Mesenchymal stem cell (in vitro differentiated cells and primary cell): ENCODE data around the gene PDE9A.

ENCODE experiments used
- DNase-seq: peaks from one replicate; pipeline ENCODE4 v3.0.0-alpha.2; 2013
- H2AFZ ChIP-seq: one replicate; pipeline ENCODE4 v1.6.1; 2013; ENCODE audit warnings: low read depth, mild to moderate bottlenecking, control low read depth, inconsistent platforms, low read length, moderate library complexity
- H2AK5ac ChIP-seq: 2 replicates; pipeline ENCODE4 v1.6.1; 2013; ENCODE audit warnings: low read length, moderate library complexity, mild to moderate bottlenecking, inconsistent platforms; ENCODE audit not compliant: severe bottlenecking
- H2BK120ac ChIP-seq: one replicate; pipeline ENCODE4 v1.6.1; 2013; ENCODE audit warnings: low read depth, mild to moderate bottlenecking, inconsistent platforms, low read length, moderate library complexity
- H2BK12ac ChIP-seq, 2 experiments: one replicate each; pipeline ENCODE4 v1.6.1; 2013; ENCODE audit warnings: inconsistent platforms in 2 of 2, low read length in 2 of 2, mild to moderate bottlenecking in 2 of 2, moderate library complexity in 2 of 2, control low read depth in 1 of 2
- H2BK15ac ChIP-seq: one replicate; pipeline ENCODE4 v1.6.1; 2013; ENCODE audit warnings: mild to moderate bottlenecking, low read depth, inconsistent platforms; ENCODE audit not compliant: poor library complexity, severe bottlenecking
- H2BK5ac ChIP-seq: 2 replicates; pipeline ENCODE4 v1.6.1; 2013; ENCODE audit warnings: low read depth, mild to moderate bottlenecking, low read length, control low read depth, inconsistent platforms; ENCODE audit not compliant: poor library complexity, severe bottlenecking
- H3K14ac ChIP-seq, 2 experiments: one replicate each; pipeline ENCODE4 v1.6.1; 2013; ENCODE audit warnings: inconsistent platforms in 2 of 2, low read length in 2 of 2, control low read depth in 1 of 2, mild to moderate bottlenecking in 1 of 2, moderate library complexity in 1 of 2
- H3K18ac ChIP-seq, 2 experiments: one replicate each; pipeline ENCODE4 v1.6.1; 2013; ENCODE audit warnings: inconsistent platforms in 2 of 2, low read length in 2 of 2, control low read depth in 1 of 2, low read depth in 1 of 2, mild to moderate bottlenecking in 1 of 2
- H3K23ac ChIP-seq, 2 experiments: one replicate each; pipeline ENCODE4 v1.6.1; 2013; ENCODE audit warnings: inconsistent platforms in 2 of 2, low read length in 2 of 2, mild to moderate bottlenecking in 2 of 2, moderate library complexity in 2 of 2, control low read depth in 1 of 2
- H3K27ac ChIP-seq: 2 replicates; pipeline ENCODE4 v1.5.1; 2013; ENCODE audit warnings: mild to moderate bottlenecking, moderate library complexity, low read length, control low read depth, inconsistent platforms; ENCODE audit not compliant: poor library complexity, severe bottlenecking
- H3K27me3 ChIP-seq, 2 experiments: 2 replicates each; pipeline versions ENCODE4 v1.6.1 to v1.7.0; 2013; ENCODE audit warnings: low read length in 2 of 2, mild to moderate bottlenecking in 2 of 2, moderate library complexity in 2 of 2, control low read depth in 1 of 2, inconsistent platforms in 1 of 2; ENCODE audit not compliant: control insufficient read depth in 1 of 2, insufficient read depth in 1 of 2
- H3K36me3 ChIP-seq, 2 experiments: 2 replicates each; pipeline versions ENCODE4 v1.6.1 to v1.7.0; 2013; ENCODE audit warnings: low read length in 2 of 2, control low read depth in 1 of 2, inconsistent platforms in 1 of 2, low read depth in 1 of 2, mild to moderate bottlenecking in 1 of 2; ENCODE audit not compliant: insufficient read depth in 2 of 2, control insufficient read depth in 1 of 2
- H3K4ac ChIP-seq, 2 experiments: one replicate each; pipeline ENCODE4 v1.6.1; 2013; ENCODE audit warnings: inconsistent platforms in 2 of 2, low read length in 2 of 2, mild to moderate bottlenecking in 2 of 2, moderate library complexity in 2 of 2, control low read depth in 1 of 2, low read depth in 1 of 2
- H3K4me1 ChIP-seq: 2 replicates; pipeline ENCODE4 v1.6.1; 2013; ENCODE audit warnings: low read depth, low read length, control low read depth; ENCODE audit not compliant: control insufficient read depth, insufficient read depth
- H3K4me2 ChIP-seq: 2 replicates; pipeline ENCODE4 v1.6.1; 2013; ENCODE audit warnings: low read length, mild to moderate bottlenecking, inconsistent platforms; ENCODE audit not compliant: poor library complexity, severe bottlenecking
- H3K4me3 ChIP-seq, 2 experiments: 2 replicates each; pipeline versions ENCODE4 v1.5.1 to v1.7.0; 2013; ENCODE audit warnings: low read length in 2 of 2, mild to moderate bottlenecking in 2 of 2, control low read depth in 1 of 2, low read depth in 1 of 2; ENCODE audit not compliant: insufficient read depth in 1 of 2
- H3K79me1 ChIP-seq: replicated peaks from 2 replicates; pipeline ENCODE4 v1.6.1; 2013; ENCODE audit warnings: mild to moderate bottlenecking, control low read depth, low read length, inconsistent platforms; ENCODE audit not compliant: poor library complexity, severe bottlenecking
- H3K9ac ChIP-seq: 2 replicates; pipeline ENCODE4 v1.7.0; 2013; ENCODE audit warnings: mild to moderate bottlenecking, low read length, moderate library complexity
- H3K9me3 ChIP-seq: 2 replicates; pipeline ENCODE4 v1.7.0; 2013; ENCODE audit warnings: mild to moderate bottlenecking, low read length; ENCODE audit not compliant: control insufficient read depth
- H4K8ac ChIP-seq: one replicate; pipeline ENCODE4 v1.6.1; 2013; ENCODE audit warnings: inconsistent platforms, mild to moderate bottlenecking, low read length, moderate library complexity
- H4K91ac ChIP-seq: one replicate; pipeline ENCODE4 v1.6.1; 2013; ENCODE audit warnings: mild to moderate bottlenecking, low read length, inconsistent platforms
- WGBS: methylation state at CpG from one replicate; pipeline ENCODE4 v1.1.7; 2013; ENCODE audit warnings: mixed read lengths; 5-methylcytosine and 5-hydroxymethylcytosine counted together

The PDE9A gene

GRCh38 chr21:42751866-42752265, 98.4 kb downstream of the PDE9A start:
- H4K8ac ChIP-seq = no peak overlapping the region
- H3K9me3 ChIP-seq = no peaks in the 10 kb centered on the region
- H2AFZ ChIP-seq = no peak overlapping the region
- no peak for DNase-seq
- H2BK120ac ChIP-seq = no peak overlapping the region
- H3K79me1 ChIP-seq = no peaks in the 10 kb centered on the region
- no peak overlapping the region for H3K4me2 ChIP-seq
- H3K9ac ChIP-seq = no peak overlapping the region
- H2BK12ac ChIP-seq = no peak overlapping the region
- peaks cover 0 to 17% of the 10 kb centered on the region in 2 experiments for H3K27me3 ChIP-seq
- WGBS = 98% methylated on average over 9 of the region's 9 CpGs
- H3K18ac ChIP-seq = no peak overlapping the region
- no peak overlapping the region for H3K23ac ChIP-seq
- no peak overlapping the region for H2AK5ac ChIP-seq
- H3K4ac ChIP-seq = no peak overlapping the region
- no peaks in the 10 kb centered on the region for H3K4me1 ChIP-seq
- H3K14ac ChIP-seq = no peak overlapping the region
- no peak overlapping the region for H2BK15ac ChIP-seq
- peaks cover 0 to 5% of the 10 kb centered on the region in 2 experiments for H3K36me3 ChIP-seq
- H2BK5ac ChIP-seq = no peak overlapping the region
- no peak overlapping the region for H4K91ac ChIP-seq
- H3K4me3 ChIP-seq = no peak overlapping the region
- H3K27ac ChIP-seq = no peak overlapping the region

GRCh38 chr21:42753804-42754203, 100.4 kb downstream of the PDE9A start:
- no peak overlapping the region for H3K4me2 ChIP-seq
- no peak overlapping the region for H3K4ac ChIP-seq
- H2AFZ ChIP-seq = no peak overlapping the region
- H3K27ac ChIP-seq = no peak overlapping the region
- no peak overlapping the region for H2BK5ac ChIP-seq
- H3K79me1 ChIP-seq = no peaks in the 10 kb centered on the region
- H3K36me3 ChIP-seq = peaks cover 0 to 12% of the 10 kb centered on the region in 2 experiments
- no peaks in the 10 kb centered on the region for H3K4me1 ChIP-seq
- WGBS = 92% methylated on average over 14 of the region's 15 CpGs
- no peak overlapping the region for H2BK120ac ChIP-seq
- no peak overlapping the region for H2BK12ac ChIP-seq
- no peak overlapping the region for H2AK5ac ChIP-seq
- no peak overlapping the region for H3K18ac ChIP-seq
- no peak overlapping the region for H3K14ac ChIP-seq
- no peak overlapping the region for H3K9ac ChIP-seq
- H3K23ac ChIP-seq = no peak overlapping the region
- peaks cover 5 to 11% of the 10 kb centered on the region in 2 experiments for H3K27me3 ChIP-seq
- H3K4me3 ChIP-seq = no peak overlapping the region
- no peak overlapping the region for H4K8ac ChIP-seq
- H3K9me3 ChIP-seq = no peaks in the 10 kb centered on the region
- no peak for DNase-seq
- H4K91ac ChIP-seq = no peak overlapping the region
- no peak overlapping the region for H2BK15ac ChIP-seq

DNA sequence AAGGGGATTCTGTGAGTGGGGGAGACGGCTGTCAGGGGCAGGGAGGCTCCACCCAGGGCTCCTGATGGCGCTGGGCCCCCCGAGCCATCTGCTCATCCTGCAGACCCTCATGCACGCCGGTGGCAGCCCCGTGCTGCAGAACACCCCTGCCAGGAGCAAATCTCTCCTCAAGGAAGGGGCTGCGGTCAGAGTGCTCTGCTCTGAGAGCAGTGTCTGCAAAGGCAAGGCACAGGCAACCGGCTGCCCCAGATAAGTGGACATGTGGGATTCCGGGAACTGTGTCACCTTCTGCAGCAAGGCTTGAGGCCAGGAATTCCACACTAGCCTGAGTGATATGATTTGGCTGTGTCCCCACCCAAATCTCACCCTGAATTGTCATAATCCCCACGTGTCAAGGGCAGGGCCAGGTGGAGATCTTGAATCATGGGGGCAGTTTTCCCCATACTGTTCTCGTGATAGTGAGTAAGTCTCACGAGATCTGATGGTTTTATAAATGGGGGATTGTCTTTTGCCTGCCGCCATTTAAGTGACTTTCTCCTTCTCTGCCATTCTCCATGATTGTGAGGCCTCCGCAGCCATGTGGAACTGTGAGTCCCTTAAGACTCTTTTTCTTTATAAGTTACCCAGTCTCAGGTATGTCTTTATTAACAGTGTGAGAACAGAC, 101.0 kb downstream of the PDE9A start:
- no peaks in the 10 kb centered on the region for H3K9me3 ChIP-seq
- no peak overlapping the region for H2AFZ ChIP-seq
- no peak for DNase-seq
- H3K27me3 ChIP-seq = peaks cover 5 to 11% of the 10 kb centered on the region in 2 experiments
- no peak overlapping the region for H4K91ac ChIP-seq
- H3K23ac ChIP-seq = no peak overlapping the region
- H2AK5ac ChIP-seq = no peak overlapping the region
- no peak overlapping the region for H2BK12ac ChIP-seq
- H3K4me1 ChIP-seq = no peaks in the 10 kb centered on the region
- WGBS = 94% methylated on average over 14 of the region's 14 CpGs
- H2BK5ac ChIP-seq = no peak overlapping the region
- H3K14ac ChIP-seq = no peak overlapping the region
- H4K8ac ChIP-seq = no peak overlapping the region
- H2BK15ac ChIP-seq = no peak overlapping the region
- no peak overlapping the region for H3K4ac ChIP-seq
- H3K4me2 ChIP-seq = no peak overlapping the region
- no peak overlapping the region for H3K4me3 ChIP-seq
- no peak overlapping the region for H3K18ac ChIP-seq
- H3K9ac ChIP-seq = no peak overlapping the region
- no peak overlapping the region for H2BK120ac ChIP-seq
- peaks cover 0 to 18% of the 10 kb centered on the region in 2 experiments for H3K36me3 ChIP-seq
- H3K79me1 ChIP-seq = no peaks in the 10 kb centered on the region
- H3K27ac ChIP-seq = no peak overlapping the region

DNA sequence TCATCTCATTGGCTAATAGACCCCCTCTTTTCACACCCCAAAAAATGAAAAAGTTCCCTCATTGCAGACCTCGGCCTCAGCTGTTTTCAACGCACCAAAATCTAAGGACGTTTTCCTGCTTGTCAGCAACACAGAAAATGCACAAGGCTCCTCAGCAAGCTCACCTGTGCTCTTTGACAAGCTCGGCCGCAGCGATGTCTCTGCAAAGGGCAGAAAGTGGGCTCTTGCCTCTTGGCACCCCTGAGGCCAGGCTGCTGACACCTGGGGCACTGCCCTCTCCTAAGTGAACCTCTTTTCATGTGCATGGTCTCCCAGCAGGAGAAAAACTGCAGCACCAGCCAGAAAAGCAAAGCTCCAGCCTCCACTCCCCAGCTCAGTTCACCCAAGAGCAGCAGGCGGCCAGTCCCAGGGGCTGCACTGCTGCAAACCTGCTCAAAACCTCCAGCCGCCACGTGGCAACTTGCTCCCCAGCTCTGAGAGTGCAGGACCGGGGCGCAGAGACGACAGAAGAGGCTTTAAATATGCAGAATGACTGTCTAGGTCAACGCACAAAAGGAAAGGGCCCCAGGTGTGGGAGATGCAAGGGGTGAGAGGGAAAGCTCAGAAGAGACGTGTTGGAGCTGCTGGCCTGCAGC, 101.7 kb downstream of the PDE9A start:
- no peak for DNase-seq

More for the DNA sequence above, 101.7 kb downstream of the PDE9A start:
- H3K4me2 ChIP-seq = no peak overlapping the region
- no peak overlapping the region for H3K23ac ChIP-seq
- H2AFZ ChIP-seq = no peak overlapping the region
- no peak overlapping the region for H3K27ac ChIP-seq
- H3K4ac ChIP-seq = no peak overlapping the region
- no peaks in the 10 kb centered on the region for H3K9me3 ChIP-seq
- H2BK15ac ChIP-seq = no peak overlapping the region
- no peak overlapping the region for H2BK12ac ChIP-seq
- H2BK120ac ChIP-seq = no peak overlapping the region
- no peak overlapping the region for H3K14ac ChIP-seq
- H3K36me3 ChIP-seq = peaks cover 0 to 19% of the 10 kb centered on the region in 2 experiments
- no peaks in the 10 kb centered on the region for H3K79me1 ChIP-seq
- WGBS = 93% methylated on average over 14 of the region's 14 CpGs
- H2AK5ac ChIP-seq = no peak overlapping the region
- H3K4me1 ChIP-seq = no peaks in the 10 kb centered on the region
- H3K9ac ChIP-seq = no peak overlapping the region
- H4K8ac ChIP-seq = no peak overlapping the region
- no peak overlapping the region for H3K18ac ChIP-seq
- peaks cover 5 to 11% of the 10 kb centered on the region in 2 experiments for H3K27me3 ChIP-seq
- H4K91ac ChIP-seq = no peak overlapping the region
- no peak overlapping the region for H2BK5ac ChIP-seq
- H3K4me3 ChIP-seq = no peak overlapping the region
